M059J (cell line): ENCODE measurements around the gene IGLON5. TPM values are rescaled to one million over a fixed set of nuclear protein-coding genes. Genes with fewer than 3 reads are reported as not detected.

Experiments used
- DNase-seq: peaks from one replicate; pipeline ENCODE4 v3.0.0-alpha.2; 2012; ENCODE audit warnings: low read depth
- total RNA-seq: library from RNA; depleted of rRNA; stranded (reverse); fragments of >200 nt; shearing (Covaris generic); gene quantifications from 2 replicates; pipeline ENCODE4 v1.2.3, GENCODE V29; 2014

The IGLON5 gene
- total RNA-seq, 1 experiment from 2014 or later: not detected

DNA sequence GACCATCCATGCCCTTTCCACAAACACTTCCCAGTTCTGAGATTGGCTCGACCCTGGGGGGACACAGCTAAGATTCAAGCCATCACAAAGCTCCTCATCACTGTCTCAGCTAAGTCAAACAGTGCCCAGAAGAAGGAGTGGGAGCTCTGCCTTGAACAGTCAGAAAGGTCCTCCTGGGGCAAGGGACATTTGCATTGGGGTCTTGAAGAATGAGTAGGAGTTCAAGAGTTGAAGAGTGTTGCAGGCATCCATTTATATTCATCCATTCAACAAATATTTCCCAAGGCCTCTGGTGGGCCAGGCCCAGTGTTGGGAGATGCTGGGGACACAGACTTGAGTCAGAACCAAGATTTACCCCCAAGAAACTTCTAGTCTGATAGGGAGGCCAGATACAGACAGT lies 6.5 kb downstream of the IGLON5 start:
- DNase-seq: no peak

DNA sequence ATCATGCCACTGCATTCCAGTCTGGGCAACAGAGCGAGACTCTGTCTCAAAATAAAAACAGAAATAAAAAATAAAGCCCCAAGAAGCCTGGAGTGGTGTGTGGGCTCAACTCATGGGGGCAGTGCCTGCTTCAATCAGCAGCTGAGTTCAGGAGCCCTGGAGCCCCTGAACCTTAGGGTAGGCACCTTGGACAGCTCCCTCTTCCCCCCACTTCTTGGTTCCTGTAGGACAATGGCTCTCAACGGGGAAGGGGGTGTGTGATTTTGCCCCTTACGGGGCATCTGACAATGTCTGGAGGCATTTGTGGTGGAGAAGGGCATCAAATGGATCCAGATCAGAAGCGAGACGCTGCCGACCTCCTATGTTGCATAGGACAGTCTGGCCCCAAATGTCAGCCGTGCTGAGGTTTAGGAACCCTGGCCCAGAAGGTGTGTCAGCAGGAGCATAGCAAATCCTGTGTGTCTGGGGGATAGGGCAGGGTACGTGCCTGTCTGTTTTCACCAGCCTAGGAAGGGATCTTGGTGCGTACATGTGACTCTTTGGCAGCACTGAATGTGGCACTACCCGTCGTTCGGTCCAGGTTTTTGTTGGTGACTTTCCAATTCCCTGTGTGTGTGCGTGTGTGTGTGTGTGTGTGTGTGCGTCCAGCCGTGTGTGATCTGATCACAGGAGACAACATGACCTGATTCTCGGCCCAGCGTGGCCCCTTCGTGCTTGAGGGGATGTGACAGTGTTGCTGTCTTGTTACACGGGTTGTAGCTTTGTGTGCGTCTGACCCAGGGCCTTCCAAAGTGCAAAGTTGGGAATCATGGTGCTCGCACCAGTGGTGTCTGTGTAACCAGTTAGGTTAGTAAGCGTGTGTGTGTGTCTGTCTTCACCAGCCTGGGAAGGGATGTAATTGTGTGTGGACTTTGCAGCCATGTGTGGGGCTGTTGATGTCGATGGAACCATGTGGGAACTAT lies 7.5 kb downstream of the IGLON5 start:
- no peak for DNase-seq

DNA sequence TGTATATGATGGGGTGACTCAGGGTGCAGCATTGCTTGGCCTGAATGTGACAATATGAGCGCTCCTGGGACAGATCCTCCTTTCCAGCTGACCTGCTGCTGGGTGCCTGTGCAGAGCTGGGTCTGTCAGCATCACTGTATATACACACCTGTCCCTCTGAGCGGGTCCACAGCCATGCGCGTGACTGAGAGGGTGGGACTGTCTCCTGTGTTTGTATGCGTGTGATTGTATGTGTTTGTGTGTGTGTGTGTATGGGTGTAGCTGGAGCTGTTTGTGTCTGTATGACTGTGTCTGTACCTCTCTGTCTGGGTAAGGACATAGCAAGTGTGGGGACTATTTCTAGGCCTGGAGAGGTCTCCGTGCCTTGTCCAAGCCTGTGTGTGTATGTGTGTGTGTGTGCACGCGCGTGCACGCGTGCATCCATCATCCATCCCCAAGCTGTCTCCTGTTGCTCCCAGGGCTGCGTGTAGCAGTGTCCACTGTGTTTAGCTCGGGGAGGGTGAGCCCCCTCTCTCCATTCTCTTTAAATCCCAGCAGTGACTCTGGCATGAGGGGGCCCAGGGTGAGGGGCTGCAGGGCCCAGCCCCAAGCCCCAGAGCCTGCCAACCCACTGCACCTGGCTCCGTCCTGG lies 8.3 kb downstream of the IGLON5 start:
- no peak for DNase-seq

DNA sequence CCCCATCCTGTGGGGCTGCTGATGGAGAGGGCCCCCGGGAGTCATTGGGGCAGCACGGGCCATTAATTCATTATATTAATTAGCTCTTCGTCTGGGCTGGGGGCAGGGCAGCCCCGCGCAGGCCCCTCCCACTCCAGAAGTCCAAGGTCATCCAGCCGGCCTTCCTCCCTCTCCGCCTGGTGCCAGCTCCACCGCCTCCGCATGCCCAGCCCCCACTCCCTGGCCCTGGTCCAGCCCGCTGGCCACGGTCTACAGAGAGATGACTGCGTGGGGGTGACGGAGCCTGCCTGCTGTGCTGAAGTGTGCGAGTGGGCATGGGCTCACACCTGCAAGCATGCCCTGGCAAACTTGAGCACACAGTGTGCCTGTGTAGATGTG lies 8.8 kb downstream of the IGLON5 start:
- DNase-seq: no peak

DNA sequence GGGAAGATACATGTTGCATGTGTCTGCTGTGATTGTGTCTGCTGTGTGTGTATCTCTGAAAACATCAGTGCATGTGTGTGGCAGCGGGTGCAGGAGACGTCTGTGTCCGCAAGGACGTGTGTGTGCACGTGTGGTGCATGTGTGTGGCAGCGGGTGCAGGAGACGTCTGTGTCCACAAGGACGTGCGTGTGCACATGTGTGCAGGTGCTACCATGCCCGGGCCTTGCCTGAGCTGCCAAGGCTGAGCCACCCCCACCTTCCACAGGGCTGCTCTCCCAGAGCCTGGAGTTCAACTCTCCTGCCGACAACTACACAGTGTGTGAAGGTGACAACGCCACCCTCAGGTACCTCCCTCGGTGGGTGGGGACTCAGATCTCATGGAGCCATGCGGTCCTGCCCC lies 10.4 kb downstream of the IGLON5 start:
- DNase-seq: no peak

DNA sequence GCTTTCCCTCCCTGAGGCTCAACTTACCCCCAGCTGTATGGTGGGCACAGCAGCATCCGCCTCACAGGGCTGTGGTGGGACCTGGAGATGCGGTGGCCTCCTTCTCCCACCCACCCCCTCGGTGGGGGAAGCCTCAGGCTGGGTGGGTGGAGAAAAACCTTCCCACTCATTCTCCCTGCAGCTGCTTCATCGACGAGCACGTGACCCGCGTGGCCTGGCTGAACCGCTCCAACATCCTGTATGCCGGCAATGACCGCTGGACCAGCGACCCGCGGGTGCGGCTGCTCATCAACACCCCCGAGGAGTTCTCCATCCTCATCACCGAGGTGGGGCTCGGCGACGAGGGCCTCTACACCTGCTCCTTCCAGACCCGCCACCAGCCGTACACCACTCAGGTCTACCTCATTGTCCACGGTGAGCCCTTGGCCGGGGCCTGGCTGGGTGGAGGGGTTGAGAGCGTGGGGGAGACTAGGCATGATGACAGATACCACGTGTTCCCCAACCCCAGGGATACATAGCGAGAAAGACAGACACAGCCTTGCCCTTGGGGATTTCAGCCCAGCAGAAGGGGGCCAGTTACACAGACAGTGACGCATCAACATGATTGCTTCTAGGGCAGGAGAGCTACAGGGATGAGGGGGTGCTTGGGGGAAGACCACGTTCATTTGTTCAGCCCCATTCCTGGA lies 12.2 kb downstream of the IGLON5 start:
- DNase-seq: no peak

DNA sequence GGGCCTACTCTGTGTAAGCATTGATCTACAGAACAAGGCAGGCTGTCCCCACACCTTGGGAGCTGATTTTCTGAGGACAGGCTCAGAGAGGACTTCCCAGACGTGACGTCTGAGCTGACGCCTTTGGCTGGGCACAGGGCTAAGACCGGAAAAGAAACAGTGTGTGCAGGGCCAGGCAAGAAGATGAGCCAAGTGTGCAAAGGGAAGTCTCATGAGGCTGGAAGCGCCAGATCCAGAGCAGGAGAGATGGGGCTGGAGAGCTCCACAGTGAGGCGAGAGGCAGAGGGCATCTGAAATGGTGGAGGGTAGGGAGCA lies 12.7 kb downstream of the IGLON5 start:
- DNase-seq: no peak

DNA sequence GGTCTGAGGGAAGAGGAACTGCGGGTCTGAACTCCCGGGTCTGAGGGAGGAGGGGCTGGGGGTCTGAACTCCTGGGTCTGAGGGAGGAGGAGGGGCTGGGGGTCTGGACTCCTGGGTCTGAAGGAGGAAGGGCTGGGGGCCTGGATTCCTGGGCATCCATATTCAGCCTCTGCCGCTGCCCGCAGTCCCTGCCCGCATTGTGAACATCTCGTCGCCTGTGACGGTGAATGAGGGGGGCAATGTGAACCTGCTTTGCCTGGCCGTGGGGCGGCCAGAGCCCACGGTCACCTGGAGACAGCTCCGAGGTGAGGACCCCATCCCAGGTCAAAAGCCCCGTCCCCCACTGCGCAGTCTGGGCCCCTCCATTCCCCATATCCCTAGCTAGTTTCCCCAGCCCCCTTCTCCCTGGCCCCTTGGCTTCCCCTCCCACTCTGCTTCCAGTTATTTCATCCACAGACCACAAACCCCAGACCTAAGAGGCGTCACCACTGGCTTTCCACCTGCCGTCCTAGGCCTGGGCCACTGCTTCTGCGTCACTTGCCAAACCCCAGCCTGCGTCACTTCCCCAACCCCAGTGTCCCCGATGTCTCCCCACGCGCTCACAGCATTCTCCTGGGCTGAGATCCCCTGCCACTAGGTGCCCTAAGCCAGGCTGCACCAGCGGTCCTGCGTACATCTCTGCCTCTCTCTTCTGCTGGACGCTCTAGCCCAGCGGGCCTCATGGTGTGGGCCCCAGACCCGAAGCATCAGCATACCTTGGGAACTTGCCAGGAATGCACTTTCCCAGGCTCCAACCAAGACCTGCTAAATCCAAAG lies 13.9 kb downstream of the IGLON5 start:
- DNase-seq: no peak

DNA sequence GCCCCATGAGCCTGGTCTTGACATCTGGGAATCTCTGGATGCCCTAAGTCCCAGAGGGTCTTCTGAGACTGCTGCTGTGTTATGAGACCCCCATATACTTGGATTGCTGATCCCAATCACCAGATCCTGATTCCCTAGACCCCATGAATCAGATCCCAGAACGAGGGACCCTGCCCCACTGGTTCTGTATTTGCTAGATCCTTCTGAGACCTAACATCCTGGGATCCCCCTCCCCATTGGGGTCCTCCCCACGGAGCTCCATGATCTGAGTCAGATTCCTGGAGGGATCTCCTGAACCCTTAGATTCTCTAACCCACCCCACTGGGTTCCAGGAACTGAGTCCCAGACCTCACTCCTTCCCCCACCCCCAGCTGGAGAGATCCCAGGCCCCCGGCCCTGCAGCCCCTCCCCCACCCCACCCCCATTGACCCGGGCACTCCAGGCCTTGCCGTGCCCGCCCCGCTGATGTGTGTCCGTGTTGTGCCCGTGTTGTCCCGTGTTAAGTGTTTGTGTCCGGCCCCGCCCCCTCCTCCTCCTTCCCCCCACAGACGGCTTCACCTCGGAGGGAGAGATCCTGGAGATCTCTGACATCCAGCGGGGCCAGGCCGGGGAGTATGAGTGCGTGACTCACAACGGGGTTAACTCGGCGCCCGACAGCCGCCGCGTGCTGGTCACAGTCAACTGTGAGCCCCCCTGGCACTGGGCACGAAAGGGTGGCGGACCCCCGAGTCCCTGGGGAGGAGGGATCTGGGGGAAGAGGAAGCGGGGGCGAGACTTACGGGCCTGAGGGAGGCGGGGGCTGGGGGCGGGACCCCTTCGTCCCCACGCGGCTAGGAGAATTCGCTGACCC lies 15.0 kb downstream of the IGLON5 start:
- DNase-seq: no peak

DNA sequence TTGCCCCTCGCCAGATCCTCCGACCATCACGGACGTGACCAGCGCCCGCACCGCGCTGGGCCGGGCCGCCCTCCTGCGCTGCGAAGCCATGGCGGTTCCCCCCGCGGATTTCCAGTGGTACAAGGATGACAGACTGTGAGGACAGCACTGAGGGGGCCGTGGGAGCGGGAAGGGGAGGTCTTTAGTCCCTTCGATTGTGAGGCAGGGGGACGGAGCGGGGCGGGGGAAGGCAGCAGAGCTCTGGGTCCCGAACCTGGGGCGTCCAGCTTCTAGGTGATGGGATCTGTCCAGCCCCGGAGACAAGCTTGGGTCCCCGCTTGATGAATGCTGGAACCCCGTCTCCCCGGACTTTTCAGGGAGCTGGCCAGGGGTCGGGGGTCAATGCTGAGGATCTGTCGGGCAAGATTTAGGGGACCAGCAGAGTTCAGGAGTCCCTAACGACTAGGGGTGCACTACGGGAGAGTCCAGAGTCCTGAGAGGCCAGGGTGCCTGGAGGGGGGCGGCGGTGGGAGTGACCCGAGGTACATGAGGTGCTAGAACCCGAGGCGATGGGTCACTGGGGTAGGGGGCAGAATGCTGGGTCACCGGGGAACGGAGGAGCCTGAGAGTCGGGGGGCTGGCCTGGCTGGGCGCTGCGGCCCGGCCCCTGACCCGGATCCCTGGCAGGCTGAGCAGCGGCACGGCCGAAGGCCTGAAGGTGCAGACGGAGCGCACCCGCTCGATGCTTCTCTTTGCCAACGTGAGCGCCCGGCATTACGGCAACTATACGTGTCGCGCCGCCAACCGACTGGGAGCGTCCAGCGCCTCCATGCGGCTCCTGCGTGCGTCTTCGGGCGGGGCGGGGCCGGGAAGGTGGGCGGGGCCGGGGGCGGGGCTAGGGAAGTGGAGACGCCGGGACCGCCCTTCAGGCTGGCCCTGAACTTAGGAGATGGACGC lies 15.9 kb downstream of the IGLON5 start:
- DNase-seq: no peak

DNA sequence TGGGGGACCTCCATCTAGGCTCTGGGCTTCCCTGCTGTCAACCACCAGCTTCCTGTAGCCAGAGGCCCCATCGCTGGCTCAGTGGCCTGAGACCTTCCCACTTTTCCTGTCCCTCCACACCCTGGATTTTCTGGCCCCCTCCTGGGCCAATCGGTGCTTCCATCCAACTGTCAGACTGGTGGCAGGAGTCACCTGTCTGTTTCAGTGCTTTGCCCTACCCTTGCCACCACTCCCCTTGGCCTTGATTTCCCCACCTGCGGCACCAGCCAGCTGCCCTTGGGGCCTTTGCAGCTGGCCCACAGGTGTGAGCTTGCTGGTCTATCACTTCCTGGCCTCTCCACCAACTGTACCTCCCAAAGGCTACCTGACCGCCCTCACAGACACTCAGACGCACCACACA lies 18.0 kb downstream of the IGLON5 start:
- no peak for DNase-seq

DNA sequence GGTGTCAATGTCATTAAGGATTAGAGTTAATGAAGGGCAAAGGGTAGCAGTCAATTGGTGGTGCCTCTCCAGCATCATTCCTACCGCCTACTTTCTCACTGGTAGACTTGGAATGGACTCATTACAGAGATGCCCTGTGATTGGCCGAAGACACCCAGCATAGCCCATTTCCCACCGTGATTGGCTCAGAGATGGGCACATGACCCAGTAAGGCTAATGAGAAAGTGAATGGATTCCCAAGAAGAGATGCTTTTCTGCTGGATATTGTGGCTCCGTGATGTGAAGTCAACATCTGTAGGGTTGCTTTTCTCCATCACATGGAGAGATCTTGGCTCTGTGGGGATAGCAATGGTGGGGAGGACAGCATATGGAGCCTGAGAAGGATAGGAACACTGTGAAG lies 18.9 kb downstream of the IGLON5 start:
- no peak for DNase-seq

DNA sequence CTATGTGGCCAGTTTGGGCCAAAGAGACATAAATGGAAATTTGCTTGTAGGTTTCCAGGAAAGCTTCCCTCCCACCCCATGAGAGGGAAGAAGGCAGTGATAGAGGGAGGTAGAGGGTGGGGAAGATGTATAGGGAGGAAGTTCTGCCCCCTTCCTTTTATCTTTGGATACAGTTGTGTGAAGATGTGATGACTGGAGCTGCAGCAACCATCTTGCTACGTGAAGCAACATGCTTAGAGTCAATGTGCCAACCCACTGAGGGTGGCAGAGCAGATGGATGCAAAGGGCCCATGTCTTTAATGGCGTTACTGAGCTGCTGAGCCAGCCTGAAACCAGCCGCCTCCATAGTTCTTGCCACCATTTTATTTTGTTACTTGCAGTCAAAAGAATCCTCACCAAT lies 19.7 kb downstream of the IGLON5 start:
- no peak for DNase-seq

DNA sequence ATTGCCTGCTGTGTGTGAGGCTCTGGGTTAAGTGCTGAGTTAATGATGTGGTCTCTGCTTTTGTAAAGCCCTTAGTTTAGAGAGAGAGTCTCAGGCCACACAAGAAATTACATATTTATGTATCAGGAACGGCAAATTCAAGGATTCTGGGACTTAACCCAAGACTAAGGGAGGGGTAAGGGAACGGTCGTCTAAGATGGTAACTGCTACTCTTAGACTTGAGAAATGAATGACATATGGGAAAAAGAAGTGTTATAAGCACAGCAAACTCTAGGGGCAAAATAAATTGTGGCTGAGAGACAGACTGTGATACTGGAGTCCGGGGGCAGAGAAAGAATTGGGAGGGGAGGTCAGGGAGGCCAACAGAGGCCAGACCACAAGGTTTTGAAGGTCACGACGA lies 20.3 kb downstream of the IGLON5 start:
- no peak for DNase-seq

DNA sequence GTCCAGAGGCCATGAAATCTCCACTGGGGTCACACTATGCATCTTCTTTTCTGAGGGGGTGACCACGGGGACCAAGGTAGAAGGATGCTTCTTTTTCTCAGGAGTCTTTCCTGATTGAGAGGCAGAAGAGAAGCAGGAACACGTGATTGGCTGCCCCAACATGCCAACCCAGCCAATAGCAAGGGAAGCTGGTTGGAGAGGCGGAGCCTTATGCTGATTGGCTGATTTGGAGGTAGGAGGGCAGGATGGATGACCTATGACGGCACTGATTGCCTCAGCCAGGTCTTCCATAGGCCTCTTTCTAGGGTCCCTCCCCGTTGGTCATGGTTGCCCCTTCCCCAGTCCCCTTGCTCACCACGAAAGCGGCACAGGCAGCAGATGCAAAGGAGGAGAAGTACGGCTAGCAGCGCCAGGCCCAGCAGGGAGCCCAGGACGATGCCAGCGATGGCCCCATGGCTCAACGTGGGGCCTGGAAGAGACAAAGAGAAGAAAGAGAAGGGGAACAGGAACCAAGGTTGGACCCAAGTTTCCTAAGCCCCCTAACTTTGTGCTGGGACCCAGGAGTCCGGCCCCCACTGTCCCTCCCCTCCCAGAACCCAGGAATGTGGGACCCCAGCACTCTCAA lies 22.5 kb downstream of the IGLON5 start:
- peak; percentile 23 for DNase-seq

DNA sequence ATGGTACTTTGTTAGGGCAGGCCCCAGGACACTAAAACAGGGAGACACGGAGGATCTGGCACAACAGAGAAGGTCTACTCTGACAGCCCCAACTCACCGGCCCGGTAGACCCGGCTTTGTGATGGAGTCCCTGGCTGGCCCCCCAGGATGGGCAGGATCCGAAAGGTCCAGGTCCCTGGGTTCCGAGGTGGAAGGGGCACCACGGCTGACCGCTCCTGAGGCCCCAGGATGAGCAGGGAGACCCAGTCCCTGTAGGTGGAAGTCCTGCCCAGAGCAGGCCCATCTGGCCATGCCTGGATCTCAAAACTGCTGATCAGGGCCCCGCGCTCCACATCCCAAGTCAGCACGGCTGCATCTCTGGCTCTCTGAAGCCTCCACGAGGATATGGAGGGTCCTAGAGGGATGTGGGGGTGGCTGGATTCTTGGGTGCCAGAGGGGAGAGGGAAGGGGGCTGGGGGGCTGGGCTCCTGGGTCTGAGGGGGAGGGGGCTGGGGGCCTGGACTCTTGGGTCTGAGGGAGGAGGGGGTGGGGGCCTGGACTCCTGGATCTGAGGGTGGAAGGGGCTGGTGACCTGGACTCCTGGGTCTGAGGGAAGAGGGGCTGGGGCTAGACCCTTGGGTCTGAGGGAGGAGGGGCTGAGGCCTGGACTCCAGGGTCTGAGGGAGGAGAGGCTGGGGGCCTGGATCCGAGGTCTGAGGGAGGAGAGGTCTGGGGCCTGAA lies 25.9 kb downstream of the IGLON5 start:
- no peak for DNase-seq

DNA sequence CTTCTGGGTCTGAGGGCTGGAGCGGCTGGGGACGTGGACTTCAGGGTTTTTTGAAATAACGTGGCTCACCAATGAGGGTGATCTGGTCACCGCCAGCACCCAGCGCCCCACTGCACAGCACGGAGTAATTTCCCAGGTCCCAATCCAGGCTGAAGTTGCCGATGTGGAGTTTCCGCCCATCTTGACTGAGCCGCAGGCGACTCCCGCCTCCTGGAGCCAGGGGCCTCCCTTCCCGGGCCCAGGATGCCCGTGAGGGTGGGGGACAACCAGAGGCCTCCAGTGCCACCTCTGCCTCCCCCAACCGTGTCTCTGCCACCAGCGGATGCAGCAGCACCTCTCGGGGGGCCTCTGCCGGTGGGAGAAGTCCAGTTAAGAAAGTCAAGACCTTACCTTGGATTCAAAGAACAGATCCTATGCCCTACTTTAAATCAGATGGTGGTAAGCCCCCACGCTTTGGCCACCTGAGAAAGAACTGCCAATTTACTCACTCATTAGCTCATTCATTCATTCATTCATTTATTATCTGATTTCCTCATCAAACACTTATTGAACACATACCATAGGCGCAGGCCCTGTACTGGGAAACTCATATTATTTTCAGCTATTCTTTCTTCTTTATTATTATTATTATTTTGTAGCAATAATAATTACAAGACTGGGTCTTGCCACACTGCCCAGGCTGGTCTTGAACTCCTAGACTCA lies 26.6 kb downstream of the IGLON5 start:
- no peak for DNase-seq
